IPS DF 6.9 (cell line): ENCODE data around the gene IMPA2.

Experiments
- DNase-seq: peaks from one replicate; pipeline ENCODE4 v3.0.0-alpha.2; 2013; ENCODE audit warnings: low read depth, low spot score
- H3K27ac ChIP-seq: one replicate; pipeline ENCODE4 v1.5.1; 2013; ENCODE audit warnings: low read length, control low read depth
- H3K27me3 ChIP-seq: 2 replicates; pipeline ENCODE4 v1.6.1; 2013; ENCODE audit warnings: mild to moderate bottlenecking, low read length; ENCODE audit not compliant: control insufficient read depth, insufficient read depth
- H3K36me3 ChIP-seq: 2 replicates; pipeline ENCODE4 v1.6.1; 2013; ENCODE audit warnings: low read length; ENCODE audit not compliant: control insufficient read depth, insufficient read depth
- H3K4me1 ChIP-seq: 2 replicates; pipeline ENCODE4 v1.6.1; 2013; ENCODE audit warnings: low read length; ENCODE audit not compliant: control insufficient read depth, insufficient read depth
- H3K4me3 ChIP-seq: 2 replicates; pipeline ENCODE4 v1.5.1; 2013; ENCODE audit warnings: mild to moderate bottlenecking, low read length
- H3K9me3 ChIP-seq: 2 replicates; pipeline ENCODE4 v1.6.1; 2013; ENCODE audit warnings: low read length, inconsistent platforms; ENCODE audit not compliant: control insufficient read depth, insufficient read depth
- WGBS: extraction: QIAGEN DNeasy Blood & Tissue Kit; methylation state at CpG from one replicate; pipeline ENCODE4 v1.1.7; 2013; ENCODE audit warnings: mixed read lengths, missing lambda C conversion rate; ENCODE audit not compliant: insufficient read length, insufficient coverage; 5-methylcytosine and 5-hydroxymethylcytosine counted together

IMPA2 gene

GRCh38 chr18:12014521-12015415 is 33.5 kb downstream of the IMPA2 start:
- Histone ChIP-seq H3K27ac (no peak overlapping the region), H3K4me1 (no peaks in the 10 kb centered on the region; the same call in 1 of the 2 replicates), H3K27me3 (no peaks in the 10 kb centered on the region), H3K9me3 (no peaks in the 10 kb centered on the region), H3K36me3 (peaks cover 25% of the 10 kb centered on the region), H3K4me3 (no peak overlapping the region)
- no peak for DNase-seq
- WGBS, result no CpG with 5 or more reads among the region's 14 CpGs

- H3K4me3 ChIP-seq, result no peak overlapping the region
- WGBS, result no CpG with 5 or more reads among the region's 13 CpGs
- H3K4me1 ChIP-seq, result no peaks in the 10 kb centered on the region
- no peaks in the 10 kb centered on the region for H3K9me3 ChIP-seq
- DNase-seq, result no peak
- no peaks in the 10 kb centered on the region for H3K27me3 ChIP-seq
- H3K27ac ChIP-seq, result no peak overlapping the region
- H3K36me3 ChIP-seq, result peaks cover 22% of the 10 kb centered on the region
Measured at GRCh38 chr18:12015416-12016062, 34.2 kb downstream of the IMPA2 start.

- Histone ChIP-seq H3K4me3 (no peak overlapping the region), H3K4me1 (no peaks in the 10 kb centered on the region), H3K9me3 (no peaks in the 10 kb centered on the region), H3K27me3 (no peaks in the 10 kb centered on the region), H3K36me3 (peaks cover 15% of the 10 kb centered on the region), H3K27ac (no peak overlapping the region)
- 100% methylated on average over 2 of the region's 5 CpGs for WGBS
- DNase-seq, result no peak
Measured at GRCh38 chr18:12017081-12017480, 35.8 kb downstream of the IMPA2 start.

GRCh38 chr18:12018861-12019260 is 37.6 kb downstream of the IMPA2 start:
- Histone ChIP-seq H3K4me1 (no peaks in the 10 kb centered on the region), H3K9me3 (no peaks in the 10 kb centered on the region), H3K36me3 (peaks cover 17% of the 10 kb centered on the region), H3K4me3 (no peak overlapping the region), H3K27ac (no peak overlapping the region), H3K27me3 (no peaks in the 10 kb centered on the region)
- DNase-seq, result no peak
- no CpG with 5 or more reads among the region's 7 CpGs for WGBS

- H3K36me3 ChIP-seq, result peaks cover 7% of the 10 kb centered on the region; the same call in 1 of the 2 replicates
- no peak overlapping the region for H3K4me3 ChIP-seq
- no peaks in the 10 kb centered on the region for H3K4me1 ChIP-seq
- no peaks in the 10 kb centered on the region for H3K9me3 ChIP-seq
- no peaks in the 10 kb centered on the region for H3K27me3 ChIP-seq
- no peak overlapping the region for H3K27ac ChIP-seq
- no CpG with 5 or more reads among the region's 2 CpGs for WGBS
- no peak for DNase-seq
Measured at GRCh38 chr18:12021077-12021476, 39.8 kb downstream of the IMPA2 start.

GRCh38 chr18:12021596-12021995 is 40.3 kb downstream of the IMPA2 start:
- WGBS, result no CpG with 5 or more reads among the region's 8 CpGs
- DNase-seq, result no peak
- Histone ChIP-seq H3K36me3 (peaks cover 7% of the 10 kb centered on the region; the same call in 1 of the 2 replicates), H3K27ac (no peak overlapping the region), H3K27me3 (no peaks in the 10 kb centered on the region), H3K4me1 (0 out of 2 replicates have a peak, but pooled peaks cover 2% of the 10 kb centered on the region), H3K9me3 (no peaks in the 10 kb centered on the region), H3K4me3 (no peak overlapping the region)

- peaks cover 3% of the 10 kb centered on the region; the same call in 1 of the 2 replicates for H3K4me1 ChIP-seq
- no peak for DNase-seq
- peaks cover 12% of the 10 kb centered on the region; the same call in 1 of the 2 replicates for H3K36me3 ChIP-seq
- no CpG with 5 or more reads among the region's 3 CpGs for WGBS
- H3K27me3 ChIP-seq, result no peaks in the 10 kb centered on the region
- H3K4me3 ChIP-seq, result no peak overlapping the region
- H3K27ac ChIP-seq, result no peak overlapping the region
- no peaks in the 10 kb centered on the region for H3K9me3 ChIP-seq
Measured at GRCh38 chr18:12023375-12023774, 42.1 kb downstream of the IMPA2 start.

GRCh38 chr18:12026562-12026961 is 45.3 kb downstream of the IMPA2 start:
- no CpG with 5 or more reads among the region's 5 CpGs for WGBS
- DNase-seq, result no peak
- Histone ChIP-seq H3K4me3 (no peak overlapping the region), H3K36me3 (peaks cover 23% of the 10 kb centered on the region), H3K27me3 (no peaks in the 10 kb centered on the region), H3K9me3 (no peaks in the 10 kb centered on the region), H3K4me1 (peaks cover 3% of the 10 kb centered on the region; the same call in 1 of the 2 replicates), H3K27ac (no peak overlapping the region)

- Histone ChIP-seq H3K4me1 (peaks cover 3% of the 10 kb centered on the region; the same call in 1 of the 2 replicates), H3K36me3 (peaks cover 22% of the 10 kb centered on the region), H3K27ac (no peak overlapping the region), H3K4me3 (no peak overlapping the region), H3K9me3 (no peaks in the 10 kb centered on the region), H3K27me3 (no peaks in the 10 kb centered on the region)
- DNase-seq, result no peak
- WGBS, result no CpG with 5 or more reads among the region's 9 CpGs
Measured at GRCh38 chr18:12027046-12027445, 45.7 kb downstream of the IMPA2 start.

GRCh38 chr18:12027480-12027879 is 46.2 kb downstream of the IMPA2 start:
- Histone ChIP-seq H3K27ac (no peak overlapping the region), H3K27me3 (no peaks in the 10 kb centered on the region), H3K4me1 (peaks cover 3% of the 10 kb centered on the region; the same call in 1 of the 2 replicates), H3K4me3 (no peak overlapping the region), H3K9me3 (no peaks in the 10 kb centered on the region), H3K36me3 (peaks cover 22% of the 10 kb centered on the region)
- WGBS, result no CpG with 5 or more reads among the region's 4 CpGs
- DNase-seq, result no peak
